ENCODE measurements around the gene KCNMA1. TPM values are rescaled to one million over a fixed set of nuclear protein-coding genes. Genes with fewer than 3 reads are reported as not detected.

Gene KCNMA1
- total and polyA plus RNA-seq, 10 of the 15 experiments (the other 5 are each of a cell fraction or from before 2014, with no cell fraction given) = 8.5 to 77.0 (median 21.3) TPM

- H2AFZ ChIP-seq (ENCODE audit: control insufficient read depth, low read depth, low read length) = no peak overlapping the region
- ChIA-PET RAD21 (ENCODE audit: unreplicated experiment) (no interaction called here), CTCF (interaction anchor here (4.5 kb wide), 1 partner anchor 13 kb away, joined by 25 read pairs; no protein-coding TSS in a partner anchor), POLR2A (no interaction called here), SMC1A (ENCODE audit: uncharacterized antibody, unreplicated experiment) (interaction anchor here (1.0 to 1.1 kb wide), 2 partner anchors 9 to 13 kb away, joined by 4 read pairs; no protein-coding TSS in a partner anchor)
- in situ Hi-C loops (cut with MboI) = no loop called here
- no peak for DNase-seq (ENCODE audit: low read depth, low spot score)
- no peak for TF ChIP-seq MTA2 (IDR thresholded peaks at IDR 0.05; ENCODE audit: low read depth)
- no peak for TF ChIP-seq SREBF1 (IDR thresholded peaks at IDR 0.05; ENCODE audit: low read length)
- TF ChIP-seq ZNF622 (IDR thresholded peaks at IDR 0.05) = no peak
- no peak for TF ChIP-seq SP1 (IDR thresholded peaks at IDR 0.05; ENCODE audit: low read depth, low read length)
- no peak for TF ChIP-seq HDAC2 (IDR thresholded peaks at IDR 0.05)
- no peak for TF ChIP-seq STAT3 (IDR thresholded peaks at IDR 0.05; ENCODE audit: low read depth, low read length)
- no peak for TF ChIP-seq GABPA (IDR thresholded peaks at IDR 0.05; ENCODE audit: low read depth)
- TF ChIP-seq POU2F2 (IDR thresholded peaks at IDR 0.05; ENCODE audit: borderline replicate concordance, low read depth, low read length) = no peak
- no peak for TF ChIP-seq ELK1 (IDR thresholded peaks at IDR 0.05; ENCODE audit: low read depth, low read length)
- no peak for TF ChIP-seq ZZZ3 (IDR thresholded peaks at IDR 0.05; ENCODE audit: control insufficient read depth, insufficient read length, low read depth)
- TF ChIP-seq EZH2 (IDR thresholded peaks at IDR 0.05; ENCODE audit: borderline replicate concordance, control insufficient read depth, low read depth, low read length) = no peak
- TF ChIP-seq MXI1 (IDR thresholded peaks at IDR 0.05; ENCODE audit: low read depth, low read length) = no peak
- no peak for TF ChIP-seq CBX3 (IDR thresholded peaks at IDR 0.05; ENCODE audit: borderline replicate concordance, low read depth)
- H3K79me2 ChIP-seq (ENCODE audit: control insufficient read depth, insufficient read depth, low read length) = no peaks in the 10 kb centered on the region
- intact Hi-C loops (cut with micrococcal nuclease; ENCODE audit: unreplicated experiment) = no loop called here
- H3K27me3 ChIP-seq (replicated peaks in 1 of 2; ENCODE audit: control insufficient read depth in 2 of 2, insufficient read depth in 2 of 2, low read length in 1 of 2) = no peaks in the 10 kb centered on the region
- H4K20me1 ChIP-seq (ENCODE audit: control insufficient read depth, insufficient read depth) = no peaks in the 10 kb centered on the region
- no peak for FAIRE-seq
- H3K9ac ChIP-seq (ENCODE audit: control insufficient read depth, insufficient read depth, low read length) = no peak overlapping the region
- H3K36me3 ChIP-seq (ENCODE audit: control insufficient read depth in 2 of 2, insufficient read depth in 2 of 2, low read length in 1 of 2) = no peaks in the 10 kb centered on the region
- BruUV-seq (replicated peaks) = no TSS peak
- no peak for ATAC-seq
- 0% methylated on average over 2 of the region's 2 CpGs for WGBS (ENCODE audit: insufficient coverage, insufficient replicate concordance, low lambda C conversion rate, missing lambda C conversion rate)
- no peak overlapping the region for H3K27ac ChIP-seq (ENCODE audit: control insufficient read depth, insufficient read depth)
- no peaks in the 10 kb centered on the region for H3K9me3 ChIP-seq (replicated peaks; ENCODE audit: control insufficient read depth, insufficient read depth, low read length)
- H3K4me2 ChIP-seq (ENCODE audit: control insufficient read depth, insufficient read depth) = no peak overlapping the region
- no peak overlapping the region for H3K4me3 ChIP-seq
- H3K4me1 ChIP-seq (ENCODE audit: control insufficient read depth, insufficient read depth, low read length) = no peaks in the 10 kb centered on the region
These were observed 639.2 kb downstream of the KCNMA1 start for GRCh38 chr10:76998451-76998850.
